ENCODE results near the gene ZDHHC8.

DNA sequence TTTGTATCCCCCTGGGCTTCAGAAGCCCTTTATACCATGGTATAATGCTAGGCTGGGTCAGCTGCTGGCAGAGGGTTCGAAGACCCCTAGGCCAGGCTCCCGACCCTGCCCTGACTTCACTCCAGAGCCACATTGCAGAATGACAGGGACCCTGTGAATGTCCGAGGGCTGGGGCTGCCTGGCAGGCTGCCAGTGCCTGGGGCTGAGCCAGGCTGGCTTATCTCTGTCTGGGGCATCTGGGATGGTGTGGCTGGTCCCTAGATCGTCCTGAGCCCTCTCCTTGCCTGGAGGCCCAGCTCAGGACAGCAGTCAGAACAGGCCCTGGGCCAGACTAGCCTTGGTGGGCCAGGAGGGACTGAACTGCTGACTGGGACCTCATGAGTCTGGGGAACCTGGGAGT is 3.7 kb downstream of the ZDHHC8 start:
- no peak for TF ChIP-seq POLR2A (IDR thresholded peaks at IDR 0.05; ENCODE audit: extremely low read depth, insufficient read length)
- TF ChIP-seq, protein P1, sequence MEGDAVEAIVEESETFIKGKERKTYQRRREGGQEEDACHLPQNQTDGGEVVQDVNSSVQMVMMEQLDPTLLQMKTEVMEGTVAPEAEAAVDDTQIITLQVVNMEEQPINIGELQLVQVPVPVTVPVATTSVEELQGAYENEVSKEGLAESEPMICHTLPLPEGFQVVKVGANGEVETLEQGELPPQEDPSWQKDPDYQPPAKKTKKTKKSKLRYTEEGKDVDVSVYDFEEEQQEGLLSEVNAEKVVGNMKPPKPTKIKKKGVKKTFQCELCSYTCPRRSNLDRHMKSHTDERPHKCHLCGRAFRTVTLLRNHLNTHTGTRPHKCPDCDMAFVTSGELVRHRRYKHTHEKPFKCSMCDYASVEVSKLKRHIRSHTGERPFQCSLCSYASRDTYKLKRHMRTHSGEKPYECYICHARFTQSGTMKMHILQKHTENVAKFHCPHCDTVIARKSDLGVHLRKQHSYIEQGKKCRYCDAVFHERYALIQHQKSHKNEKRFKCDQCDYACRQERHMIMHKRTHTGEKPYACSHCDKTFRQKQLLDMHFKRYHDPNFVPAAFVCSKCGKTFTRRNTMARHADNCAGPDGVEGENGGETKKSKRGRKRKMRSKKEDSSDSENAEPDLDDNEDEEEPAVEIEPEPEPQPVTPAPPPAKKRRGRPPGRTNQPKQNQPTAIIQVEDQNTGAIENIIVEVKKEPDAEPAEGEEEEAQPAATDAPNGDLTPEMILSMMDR (IDR thresholded peaks at IDR 0.05; ENCODE audit: low read depth, low read length), result no peak
- TF ChIP-seq, protein P2, sequence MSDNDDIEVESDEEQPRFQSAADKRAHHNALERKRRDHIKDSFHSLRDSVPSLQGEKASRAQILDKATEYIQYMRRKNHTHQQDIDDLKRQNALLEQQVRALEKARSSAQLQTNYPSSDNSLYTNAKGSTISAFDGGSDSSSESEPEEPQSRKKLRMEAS (IDR thresholded peaks at IDR 0.05; ENCODE audit: low read depth, low read length), result no peak
- TF ChIP-seq MYC (IDR thresholded peaks at IDR 0.05; ENCODE audit: low read depth, low read length), result no peak
